Sigmoid colon (tissue), 7 donors: Measurements from ENCODE around the gene TMEM59L. TPM values are rescaled to one million over a fixed set of nuclear protein-coding genes. Genes with fewer than 3 reads are reported as not detected.
A peak's percentile ranks its signal among the peaks of the same experiment; 100 is the strongest.

ENCODE experiments used
- DNase-seq: peaks from one replicate; pipeline ENCODE4 v3.0.0-alpha.2; 2019
- H3K27ac ChIP-seq, 4 donors: fragments of 200-600 bp; sonication (generic); one replicate each; pipeline ENCODE4 v1.5.1; 2016 to 2019; ENCODE audit warnings: mild to moderate bottlenecking in 1 of 4
- H3K27me3 ChIP-seq, 3 donors: fragments of 200-600 bp; sonication (generic); one replicate each; pipeline ENCODE4 v1.5.1; 2019; ENCODE audit warnings: mild to moderate bottlenecking in 1 of 3
- H3K36me3 ChIP-seq, 4 donors: fragments of 200-600 bp; sonication (generic); one replicate each; pipeline ENCODE4 v1.5.1; 2016 to 2019
- H3K4me1 ChIP-seq, 4 donors: fragments of 200-600 bp; sonication (generic); one replicate each; pipeline ENCODE4 v1.5.1; 2017 to 2019
- H3K4me3 ChIP-seq, 4 donors: fragments of 200-600 bp; sonication (generic); one replicate each; pipeline ENCODE4 v1.5.1; 2017 to 2019; ENCODE audit warnings: mild to moderate bottlenecking in 2 of 4, moderate library complexity in 1 of 4
- H3K9me3 ChIP-seq, 4 donors: fragments of 200-600 bp in 3 of 4; sonication (generic) in 3 of 4; one replicate each; pipeline versions ENCODE4 v1.5.1 to v1.6.1; 2013 to 2019
- CTCF ChIP-seq, 4 experiments: fragments of 450-650 bp in 3 of 4; fragments of 200-600 bp in 1 of 4; IDR thresholded peaks; one replicate each; pipeline ENCODE4 v1.5.1; 2016 to 2019; ENCODE audit warnings: antibody characterized with exemption in 4 of 4, mild to moderate bottlenecking in 3 of 4, moderate library complexity in 2 of 4
- EP300 ChIP-seq, 4 donors: sonication (generic); formaldehyde crosslinking; IDR thresholded peaks; one replicate each; pipeline ENCODE4 v1.6.1; 2017; ENCODE audit warnings: antibody characterized with exemption in 4 of 4
- POLR2A ChIP-seq, 2 donors: fragments of 450-650 bp; IDR thresholded peaks; one replicate each; pipeline ENCODE4 v1.6.1; 2016; ENCODE audit warnings: antibody characterized with exemption in 2 of 2, mild to moderate bottlenecking in 2 of 2, moderate library complexity in 2 of 2
- POLR2AphosphoS5 ChIP-seq, 4 donors: sonication (generic); formaldehyde crosslinking; IDR thresholded peaks; one replicate each; pipeline ENCODE4 v1.6.1; 2017; ENCODE audit warnings: antibody characterized with exemption in 4 of 4
- WGBS, 2 donors: extraction: QIAGEN DNeasy Blood & Tissue Kit; methylation state at CpG; one replicate each; pipeline ENCODE4 v1.1.7; 2013; 5-methylcytosine and 5-hydroxymethylcytosine counted together
- intact Hi-C: fragments of 100-400 bp; cut with DNase I; formaldehyde crosslinking; loops from one replicate; pipeline ENCODE4 v1.15.1; 2023
- polyA plus RNA-seq, 3 donors: library from polyadenylated mRNA; stranded (reverse); fragments of 200-250 nt; gene quantifications; one replicate each; pipeline ENCODE4 v1.2.3, GENCODE V29; 2013
- total RNA-seq, 4 donors: library from RNA; depleted of rRNA; stranded (reverse); fragments of >200 nt; gene quantifications; one replicate each; pipeline ENCODE4 v1.1.0, GENCODE V29; 2016
- donor health status: healthy with polysubstance abuse.
- donor health status: Bipolar disorder and iron deficiency.
- donor health status: healthy.

TMEM59L gene
- total and polyA plus RNA-seq, 7 donors: 0.82 to 6.4 (median 5.0) TPM; not detected in 2

GRCh38 chr19:18658366-18658855 lies 45.7 kb downstream of the TMEM59L start:
- TF ChIP-seq POLR2A (IDR thresholded peaks at IDR 0.05): no peak
- no peak for TF ChIP-seq CTCF (IDR thresholded peaks at IDR 0.05)
- TF ChIP-seq EP300 (IDR thresholded peaks at IDR 0.05): no peak
- no peak for TF ChIP-seq POLR2AphosphoS5 (IDR thresholded peaks at IDR 0.05)
- Histone ChIP-seq H3K36me3 (no peaks in the 10 kb centered on the region), H3K27me3 (no peaks in the 10 kb centered on the region), H3K9me3 (no peaks in the 10 kb centered on the region), H3K4me3 (no peak overlapping the region), H3K4me1 (peaks cover 0 to 51% (median 39%) of the 10 kb centered on the region in 4 donors), H3K27ac (peak overlapping the region; percentile 60 to 84 (median 68))
- WGBS, 2 donors: 88 to 90% methylated on average over 4 of the region's 4 CpGs
- intact Hi-C loops: loop anchor here (10.0 kb wide), 1 partner anchor 194 kb away; no protein-coding TSS in a partner anchor
- DNase-seq: no peak

- Histone ChIP-seq H3K4me3 (no peak overlapping the region), H3K36me3 (peaks cover 0 to 4% (median 0%) of the 10 kb centered on the region in 4 donors), H3K4me1 (peaks cover 0 to 61% (median 49%) of the 10 kb centered on the region in 4 donors), H3K27me3 (no peaks in the 10 kb centered on the region), H3K9me3 (no peaks in the 10 kb centered on the region), H3K27ac (peak overlapping the region; percentile 60 to 84 (median 68))
- TF ChIP-seq POLR2AphosphoS5 (IDR thresholded peaks at IDR 0.05) (peak in 2 of 4 donors; percentile 20 to 66), POLR2A (IDR thresholded peaks at IDR 0.05) (no peak)
- 61 to 78% methylated on average over 30 of the region's 30 CpGs for WGBS, 2 donors
- intact Hi-C loops: loop anchor here (10.0 kb wide), 1 partner anchor 195 kb away; no protein-coding TSS in a partner anchor
- DNase-seq: no peak
These were observed 46.8 kb downstream of the TMEM59L start for GRCh38 chr19:18659281-18660050.

GRCh38 chr19:18660051-18660910 lies 47.6 kb downstream of the TMEM59L start:
- intact Hi-C loops: no loop called here
- peaks cover 0 to 63% (median 51%) of the 10 kb centered on the region in 4 donors for H3K4me1 ChIP-seq
- 88 to 91% methylated on average over 37 of the region's 37 CpGs for WGBS, 2 donors
- TF ChIP-seq EP300 (IDR thresholded peaks at IDR 0.05) (peak in 1 of 4 donors; percentile 11), POLR2AphosphoS5 (IDR thresholded peaks at IDR 0.05) (peak in 2 of 4 donors; percentile 14 to 57), CTCF (IDR thresholded peaks at IDR 0.05) (no peak), POLR2A (IDR thresholded peaks at IDR 0.05) (no peak)
- no peaks in the 10 kb centered on the region for H3K27me3 ChIP-seq
- H3K9me3 ChIP-seq: no peaks in the 10 kb centered on the region
- H3K36me3 ChIP-seq: peaks cover 0 to 12% (median 0%) of the 10 kb centered on the region in 4 donors
- DNase-seq: peak; percentile 83
- peak overlapping the region; percentile 60 to 84 (median 68) for H3K27ac ChIP-seq
- no peak overlapping the region for H3K4me3 ChIP-seq

GRCh38 chr19:18660939-18661670 lies 48.4 kb downstream of the TMEM59L start:
- no peak overlapping the region for H3K4me3 ChIP-seq
- H3K27ac ChIP-seq: peak overlapping the region; percentile 60 to 84 (median 68)
- intact Hi-C loops: no loop called here
- peaks cover 0 to 12% (median 0%) of the 10 kb centered on the region in 4 donors for H3K36me3 ChIP-seq
- H3K4me1 ChIP-seq: peaks cover 0 to 72% (median 60%) of the 10 kb centered on the region in 4 donors
- no peak for DNase-seq
- TF ChIP-seq CTCF (IDR thresholded peaks at IDR 0.05) (no peak), POLR2A (IDR thresholded peaks at IDR 0.05) (no peak), EP300 (IDR thresholded peaks at IDR 0.05) (no peak)
- H3K27me3 ChIP-seq: no peaks in the 10 kb centered on the region
- WGBS, 2 donors: 92% methylated on average over 10 of the region's 10 CpGs
- no peaks in the 10 kb centered on the region for H3K9me3 ChIP-seq
